Activated T-cell treated with anti-CD3 and anti-CD28 coated beads, Interleukin-2, amount 50 U/mL, for 48 hours (primary cell): Measurements from ENCODE around the gene GTF3C1.
"Not testable (repeated sequence)": the region's sequence is repeated elsewhere in the genome, so short reads cannot be mapped to it uniquely, and the experiment has no call there.

Source experiments
- DNase-seq, 2 experiments: peaks; one replicate each; pipeline ENCODE4 v3.0.0-alpha.2; 2020

GTF3C1 gene

DNA sequence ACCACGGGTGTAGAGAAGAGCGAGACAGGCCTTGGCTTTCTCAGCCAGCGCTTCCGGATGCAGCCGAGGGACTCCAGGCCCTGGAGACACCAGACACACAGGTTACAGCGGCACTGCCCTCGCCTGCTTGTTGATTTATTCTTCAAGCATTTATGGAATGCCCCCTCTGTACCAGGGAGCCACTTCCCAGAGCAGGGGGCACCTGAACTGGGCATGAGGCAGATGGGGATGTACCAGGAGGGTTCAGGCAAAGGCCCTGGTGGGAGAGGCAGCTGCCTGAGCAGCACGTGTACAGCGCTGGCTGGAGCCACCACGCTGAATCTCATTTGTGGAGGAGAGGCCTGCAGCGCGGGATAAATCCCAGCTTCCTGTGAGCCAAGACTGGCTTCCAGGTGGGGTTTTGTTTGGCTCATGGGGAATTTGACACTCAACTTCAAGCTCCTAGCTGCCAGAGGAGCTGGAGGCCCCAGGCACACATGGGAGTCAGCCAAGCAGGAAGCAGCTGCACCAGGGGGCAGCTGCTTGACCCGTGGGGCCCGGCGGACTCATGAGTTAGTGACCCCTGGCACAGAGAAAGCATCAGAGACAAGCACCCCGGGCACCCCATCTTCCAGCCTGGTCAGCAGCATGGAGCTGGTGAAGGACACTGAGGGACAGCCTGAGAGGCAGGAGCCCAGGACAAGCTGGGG is 88.1 kb downstream of the GTF3C1 start:
- no peak for DNase-seq

DNA sequence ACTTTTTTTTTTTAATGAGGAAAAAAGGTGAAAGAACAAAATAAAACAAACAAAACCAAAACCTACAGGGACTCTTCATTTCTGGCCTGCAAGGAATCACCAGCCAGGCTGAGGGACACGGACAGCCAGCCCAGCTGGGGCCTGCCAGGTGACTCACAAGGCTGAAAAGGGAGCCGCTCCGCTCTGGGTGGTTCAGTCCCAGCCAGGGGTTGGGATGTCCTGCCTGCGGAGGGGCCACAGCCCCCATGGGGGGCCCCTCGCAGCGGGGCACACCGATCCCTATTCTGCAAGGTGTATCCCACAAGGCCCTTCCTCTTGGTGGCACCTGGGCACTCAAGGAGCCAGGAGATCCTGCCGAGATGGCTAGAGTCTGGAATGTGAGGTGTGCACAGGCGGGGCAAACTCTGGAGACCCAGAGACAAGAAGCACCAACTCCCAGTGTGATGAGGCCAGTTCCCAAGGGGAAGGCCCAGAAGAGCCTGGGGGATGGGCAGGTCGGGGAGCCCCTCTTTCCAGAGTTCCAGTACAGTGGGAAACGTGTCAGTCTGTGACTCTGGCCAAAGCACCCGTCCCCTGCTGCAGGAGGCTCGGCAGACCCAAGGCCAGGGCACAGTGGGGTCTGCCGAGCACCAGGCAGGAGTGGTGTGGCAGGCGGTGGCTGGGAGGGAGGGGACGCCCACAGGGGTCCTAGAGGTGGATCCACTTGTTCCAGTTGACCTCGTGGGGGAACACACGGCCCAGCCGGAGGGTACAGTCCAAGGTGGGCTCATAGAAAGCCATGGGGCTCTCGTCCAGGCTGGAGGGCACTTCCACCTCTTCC is 88.8 kb downstream of the GTF3C1 start:
- no peak for DNase-seq

DNA sequence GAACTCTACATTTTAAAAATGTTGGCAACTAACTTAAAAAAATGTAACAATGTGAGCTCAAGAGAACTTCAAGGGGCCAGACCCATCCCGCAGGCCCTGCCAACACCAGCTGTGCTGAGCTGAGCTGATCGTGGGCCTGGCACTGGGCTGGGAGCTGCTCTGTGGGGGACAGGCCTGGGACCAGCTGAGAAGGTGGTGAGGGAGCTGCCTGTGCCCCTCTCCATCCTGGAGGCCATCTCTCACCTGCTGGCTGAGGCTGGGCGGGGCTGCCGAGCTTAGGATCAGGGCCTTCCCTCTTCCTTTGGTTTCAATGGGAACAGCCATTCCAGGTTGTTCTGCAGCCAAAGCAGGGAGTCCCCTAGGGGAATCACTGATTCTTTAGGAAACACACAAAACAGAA is 89.5 kb downstream of the GTF3C1 start:
- no peak for DNase-seq

DNA sequence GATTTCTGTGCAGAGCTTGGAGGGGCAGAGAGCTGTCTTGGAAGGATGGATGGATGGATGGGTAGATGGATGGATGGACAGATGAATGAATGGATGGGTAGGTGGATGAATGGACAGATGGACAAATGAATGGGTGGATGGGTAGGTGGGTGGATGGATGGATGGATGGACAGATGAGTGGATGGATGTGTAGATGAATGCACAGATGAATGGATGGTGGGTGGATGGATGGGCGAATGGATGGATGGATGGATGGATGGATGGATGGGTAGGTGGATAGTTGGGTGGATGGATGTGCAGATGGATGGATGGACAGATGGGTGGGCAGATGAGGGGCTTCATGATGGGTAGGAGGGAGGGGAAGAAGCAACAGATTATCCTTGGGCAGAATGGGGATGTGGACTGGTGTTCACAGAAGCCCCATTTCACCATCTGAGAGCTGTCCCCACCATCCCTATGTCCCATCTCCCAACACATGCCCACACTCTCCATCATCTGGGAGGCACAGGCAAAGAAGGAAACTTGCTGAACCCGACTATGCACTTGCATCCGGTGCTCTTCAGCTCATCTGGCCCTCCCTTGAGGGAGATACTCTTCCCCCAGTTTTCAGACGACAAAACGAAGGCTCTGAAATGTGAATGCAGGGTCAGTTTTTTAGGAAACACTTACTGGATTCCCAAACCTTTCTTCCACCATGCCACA is 90.6 kb downstream of the GTF3C1 start:
- DNase-seq, result no peak

DNA sequence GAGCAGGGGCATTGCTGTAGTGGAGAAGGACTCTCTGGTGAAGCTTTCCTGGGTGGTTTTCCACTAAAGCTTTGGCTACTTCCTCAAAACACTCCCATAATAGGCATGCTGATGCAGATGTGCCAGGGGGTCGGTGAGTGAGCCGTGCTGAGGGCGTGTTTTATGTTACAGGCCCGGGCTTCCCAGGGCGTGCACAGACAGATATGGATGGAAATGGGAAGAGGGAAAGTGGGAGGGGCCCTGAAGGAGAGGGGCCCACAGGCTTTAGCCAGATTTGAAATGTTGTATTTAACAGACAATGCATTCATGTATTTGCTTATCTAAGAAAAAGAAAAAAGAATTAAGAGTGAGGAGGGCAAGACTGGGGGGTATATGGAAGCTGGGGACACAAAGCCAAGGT is 91.5 kb downstream of the GTF3C1 start:
- DNase-seq, result no peak

DNA sequence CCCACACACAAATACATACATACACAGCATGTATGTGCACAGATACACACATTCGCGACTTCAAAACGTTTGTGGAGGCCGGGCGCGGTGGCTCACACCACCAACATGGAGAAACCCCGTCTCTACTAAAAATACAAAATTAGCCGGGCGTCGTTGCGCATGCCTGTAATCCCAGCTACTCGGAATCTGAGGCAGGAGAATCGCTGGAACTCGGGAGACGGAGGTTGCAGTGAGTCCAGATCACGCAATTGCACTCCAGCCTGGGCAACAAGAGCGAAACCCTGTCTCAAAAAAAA is 92.2 kb downstream of the GTF3C1 start:
- not testable (repeated sequence) for DNase-seq

DNA sequence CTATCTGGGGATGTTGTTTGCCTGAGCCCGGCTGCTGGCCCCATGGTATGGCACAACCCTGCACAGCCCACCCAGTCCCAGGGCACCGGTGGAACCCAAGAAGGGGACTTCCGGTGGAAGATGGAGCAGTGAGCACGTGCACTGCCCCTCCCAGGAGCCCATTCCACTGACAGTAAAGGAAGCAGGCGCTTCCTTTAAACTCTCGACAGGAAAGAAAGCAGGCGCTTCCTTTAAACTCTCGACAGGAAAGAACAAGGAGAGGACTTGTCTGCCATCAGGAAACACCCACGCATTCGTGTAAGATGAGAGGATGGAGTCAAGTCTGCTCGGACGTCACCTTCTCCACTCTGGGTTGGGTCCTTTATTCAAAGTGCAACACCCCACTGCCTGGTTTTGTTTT is 94.0 kb downstream of the GTF3C1 start:
- DNase-seq, result no peak

DNA sequence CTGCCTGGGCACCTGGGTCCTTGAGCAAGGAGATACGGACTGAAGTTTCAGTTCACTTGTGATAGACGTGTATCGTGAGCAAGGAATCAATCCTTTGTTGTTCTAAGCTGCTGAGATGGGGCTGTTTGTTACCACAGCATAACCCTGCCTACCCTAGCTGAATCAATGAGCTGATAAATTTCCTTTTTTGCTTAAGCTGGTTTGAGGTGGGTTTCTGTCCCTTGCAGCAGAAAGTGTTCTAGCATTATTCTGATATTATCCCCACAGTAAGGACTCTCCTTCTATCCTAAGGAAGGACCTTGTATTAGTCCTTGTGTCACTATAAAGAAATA is 96.3 kb downstream of the GTF3C1 start:
- DNase-seq, result no peak

DNA sequence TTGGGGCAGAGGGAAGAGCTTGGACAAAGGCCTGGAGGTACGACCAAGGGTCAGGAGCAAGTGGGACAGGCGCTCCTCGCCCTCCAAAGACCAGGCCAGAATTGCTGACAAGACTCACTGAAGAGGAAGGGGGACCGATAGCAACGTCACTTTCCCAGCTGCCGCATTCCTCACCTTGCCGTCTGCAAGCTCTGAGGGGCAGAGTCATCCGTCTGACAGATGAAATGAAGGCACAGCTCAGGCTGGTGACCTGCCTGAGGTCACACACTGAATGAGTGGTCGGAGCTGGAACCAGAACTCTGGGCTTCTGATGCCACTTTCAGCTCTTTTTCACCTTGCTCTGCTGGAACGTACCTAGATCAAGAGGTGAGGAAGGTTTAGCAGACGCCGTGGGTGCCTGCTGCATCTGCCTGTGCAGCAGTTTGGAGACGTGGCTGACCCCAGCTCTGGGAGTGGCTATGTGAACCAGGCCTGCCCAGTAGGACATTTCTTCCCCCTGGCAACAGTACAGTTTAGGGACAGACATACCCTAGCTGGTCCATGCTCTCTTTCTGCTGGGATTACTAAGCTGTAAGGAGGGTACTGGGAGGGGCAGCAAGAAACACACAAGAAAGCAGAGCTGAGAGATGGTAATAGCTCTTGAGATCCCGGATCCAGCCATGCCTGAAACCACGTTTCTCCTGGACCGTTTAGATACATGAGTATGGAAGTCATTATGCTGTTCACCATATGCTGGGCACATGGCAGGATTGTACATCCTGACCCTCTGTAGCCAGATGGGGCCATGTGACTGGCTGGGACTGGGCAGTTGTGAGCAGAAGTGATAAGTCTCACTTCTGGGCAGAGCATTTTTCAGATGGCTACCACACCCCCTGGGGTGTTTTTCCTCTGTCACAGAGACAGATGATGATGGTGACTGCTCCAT is 96.9 kb downstream of the GTF3C1 start:
- no peak for DNase-seq

DNA sequence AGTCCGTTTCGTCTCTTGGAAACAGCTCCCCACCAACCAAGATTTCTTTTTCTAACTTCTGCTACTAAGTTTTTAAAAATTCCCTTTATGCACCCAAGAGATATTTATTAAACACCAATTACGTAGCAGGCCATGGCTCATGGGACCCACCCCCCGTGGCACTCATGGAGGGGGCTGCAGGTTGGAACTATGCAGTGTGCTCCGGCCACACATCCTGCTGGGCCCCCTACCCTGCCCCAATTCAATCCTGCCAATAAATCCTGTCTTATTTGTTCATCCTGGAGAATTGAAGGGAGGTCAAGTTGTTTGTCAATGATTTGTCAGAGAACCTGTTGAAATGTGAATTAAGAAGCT is 99.5 kb downstream of the GTF3C1 start:
- no peak for DNase-seq

DNA sequence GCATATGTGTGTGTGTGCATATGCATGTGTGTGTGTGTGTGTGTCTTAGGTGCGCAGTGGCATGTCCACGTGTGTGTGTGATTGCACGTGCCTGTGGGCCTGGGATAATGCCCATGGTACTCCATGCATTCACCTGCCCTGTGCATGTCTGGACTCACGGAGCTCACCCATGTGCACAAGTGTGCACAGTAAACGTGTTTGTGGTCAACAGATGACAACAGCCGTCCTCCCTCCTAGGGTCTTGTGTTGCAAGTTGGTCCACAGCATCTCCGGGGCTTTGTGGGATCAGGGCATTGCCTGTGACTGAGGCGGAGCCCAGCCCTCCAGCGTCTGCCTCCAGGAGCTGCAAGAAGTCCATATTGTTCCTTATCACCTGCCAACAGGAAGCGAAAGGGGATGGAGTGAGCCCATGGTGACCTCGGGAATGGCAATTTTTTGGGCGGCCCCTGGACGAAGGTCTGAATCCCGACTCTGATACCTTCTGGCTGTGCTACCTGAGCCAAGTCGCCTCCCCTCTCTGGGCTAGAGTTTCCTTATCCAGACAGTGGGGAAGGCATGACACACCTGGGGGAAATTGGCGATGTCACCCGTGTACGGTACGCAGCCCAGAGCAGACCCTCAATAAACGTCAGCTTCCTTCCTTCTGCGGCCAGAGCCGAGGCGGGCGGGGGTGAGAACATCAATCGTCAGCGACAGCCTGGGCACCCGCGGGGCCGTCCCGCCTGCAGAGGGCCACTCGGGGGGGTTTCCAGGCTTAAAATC is 100.1 kb downstream of the GTF3C1 start:
- peak; percentile 84 to 86 for DNase-seq

DNA sequence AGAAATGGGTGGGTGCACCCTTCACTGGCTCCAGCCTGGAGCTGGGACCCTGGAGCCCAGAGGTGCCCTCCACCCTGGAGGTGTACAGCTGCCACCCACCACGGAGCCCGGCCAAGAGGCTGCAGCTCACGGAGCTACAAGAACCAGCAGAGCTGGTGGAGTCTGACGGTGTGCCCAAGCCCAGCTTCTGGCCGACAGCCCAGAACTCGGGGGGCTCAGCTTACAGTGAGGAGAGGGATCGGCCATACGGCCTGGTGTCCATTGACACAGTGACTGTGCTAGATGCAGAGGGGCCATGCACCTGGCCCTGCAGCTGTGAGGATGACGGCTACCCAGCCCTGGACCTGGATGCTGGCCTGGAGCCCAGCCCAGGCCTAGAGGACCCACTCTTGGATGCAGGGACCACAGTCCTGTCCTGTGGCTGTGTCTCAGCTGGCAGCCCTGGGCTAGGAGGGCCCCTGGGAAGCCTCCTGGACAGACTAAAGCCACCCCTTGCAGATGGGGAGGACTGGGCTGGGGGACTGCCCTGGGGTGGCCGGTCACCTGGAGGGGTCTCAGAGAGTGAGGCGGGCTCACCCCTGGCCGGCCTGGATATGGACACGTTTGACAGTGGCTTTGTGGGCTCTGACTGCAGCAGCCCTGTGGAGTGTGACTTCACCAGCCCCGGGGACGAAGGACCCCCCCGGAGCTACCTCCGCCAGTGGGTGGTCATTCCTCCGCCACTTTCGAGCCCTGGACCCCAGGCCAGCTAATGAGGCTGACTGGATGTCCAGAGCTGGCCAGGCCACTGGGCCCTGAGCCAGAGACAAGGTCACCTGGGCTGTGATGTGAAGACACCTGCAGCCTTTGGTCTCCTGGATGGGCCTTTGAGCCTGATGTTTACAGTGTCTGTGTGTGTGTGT is 100.9 kb downstream of the GTF3C1 start:
- DNase-seq, result no peak

DNA sequence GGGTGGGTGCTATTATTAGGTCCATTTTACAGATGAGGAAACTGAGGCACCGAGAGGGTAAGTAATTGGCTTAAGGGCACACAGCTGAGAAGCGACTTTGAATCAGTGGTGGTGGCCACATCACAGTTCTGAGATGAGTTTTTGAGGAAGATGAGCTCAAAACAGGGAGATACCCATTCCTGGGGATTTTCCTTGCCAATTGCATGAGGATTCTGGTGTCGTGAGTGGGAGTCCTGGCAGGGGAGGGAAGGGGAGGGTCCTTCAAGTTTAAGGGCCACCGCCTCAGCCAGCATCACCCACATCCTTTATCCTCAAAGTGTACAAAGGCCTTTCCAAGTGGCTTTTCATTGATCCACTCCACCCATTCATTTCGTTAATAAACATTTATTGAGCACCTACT is 102.4 kb downstream of the GTF3C1 start:
- DNase-seq, result no peak

DNA sequence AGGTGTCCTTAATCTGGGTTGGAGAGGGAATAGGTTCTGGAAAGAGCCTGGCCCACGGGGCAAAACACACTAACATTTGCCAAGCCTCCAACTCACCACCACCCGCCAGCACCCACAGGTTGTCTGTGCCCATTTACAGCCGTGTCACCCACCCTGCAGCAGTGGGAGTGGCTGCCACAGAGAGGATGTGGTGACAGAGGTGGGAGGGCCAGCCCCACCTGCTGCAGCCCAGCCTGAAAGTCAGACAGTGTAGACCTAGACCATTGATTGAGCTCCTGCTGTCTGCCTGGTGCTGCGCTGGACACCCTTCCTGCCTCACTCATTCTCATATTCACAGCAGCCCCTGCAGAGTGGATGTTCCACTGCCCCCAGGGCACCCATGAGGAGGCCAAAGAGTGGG is 103.0 kb downstream of the GTF3C1 start:
- DNase-seq, result peak; percentile 57 to 67

DNA sequence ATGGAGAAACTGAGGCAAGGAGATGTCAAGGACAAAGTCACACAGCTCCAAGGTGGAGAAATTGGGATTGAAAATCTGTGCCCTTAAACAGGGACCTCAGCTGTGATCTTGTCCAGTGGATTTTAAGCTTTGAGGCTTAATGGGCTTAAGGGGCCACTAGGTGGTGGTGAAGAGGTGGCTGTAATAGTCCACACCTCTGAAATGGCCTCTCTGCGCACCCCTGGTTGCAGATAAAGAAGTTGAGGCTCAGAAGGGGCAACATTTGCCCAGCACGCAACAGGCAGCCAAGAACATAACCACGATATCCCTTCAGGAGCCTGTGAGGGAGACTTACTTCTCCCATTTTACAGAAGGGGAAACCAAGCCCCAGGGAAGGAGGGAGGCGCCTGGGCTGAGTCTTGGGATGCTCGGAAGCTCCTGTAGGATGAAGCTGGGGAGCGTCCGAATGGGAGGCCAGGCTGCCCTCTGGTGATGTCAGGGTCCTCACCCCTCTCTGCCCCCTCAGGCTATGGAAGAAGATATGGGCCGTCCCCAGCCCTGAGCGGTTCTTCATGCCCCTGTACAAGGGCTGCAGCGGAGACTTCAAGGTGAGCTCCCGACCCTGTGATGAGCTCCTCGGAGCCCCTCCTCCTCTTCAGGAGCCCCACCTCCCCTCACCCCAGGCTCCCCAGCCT is 104.1 kb downstream of the GTF3C1 start:
- no peak for DNase-seq

DNA sequence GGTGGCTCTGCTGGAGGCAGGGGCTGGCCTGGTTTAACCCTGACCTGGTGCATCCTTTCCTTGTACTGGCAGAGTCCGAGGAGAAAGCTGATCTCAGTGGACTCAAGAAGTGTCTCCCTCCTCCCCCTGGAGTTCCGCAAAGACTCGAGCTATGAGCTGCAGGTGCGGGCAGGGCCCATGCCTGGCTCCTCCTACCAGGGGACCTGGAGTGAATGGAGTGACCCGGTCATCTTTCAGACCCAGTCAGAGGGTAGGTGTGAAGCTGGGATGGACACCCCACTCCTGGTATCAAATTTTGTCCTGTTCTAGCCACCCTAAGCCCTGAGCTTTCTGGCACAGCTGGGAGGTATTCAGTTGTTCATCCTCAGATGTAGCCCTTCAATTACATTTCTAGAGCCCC is 105.2 kb downstream of the GTF3C1 start:
- DNase-seq, result no peak

DNA sequence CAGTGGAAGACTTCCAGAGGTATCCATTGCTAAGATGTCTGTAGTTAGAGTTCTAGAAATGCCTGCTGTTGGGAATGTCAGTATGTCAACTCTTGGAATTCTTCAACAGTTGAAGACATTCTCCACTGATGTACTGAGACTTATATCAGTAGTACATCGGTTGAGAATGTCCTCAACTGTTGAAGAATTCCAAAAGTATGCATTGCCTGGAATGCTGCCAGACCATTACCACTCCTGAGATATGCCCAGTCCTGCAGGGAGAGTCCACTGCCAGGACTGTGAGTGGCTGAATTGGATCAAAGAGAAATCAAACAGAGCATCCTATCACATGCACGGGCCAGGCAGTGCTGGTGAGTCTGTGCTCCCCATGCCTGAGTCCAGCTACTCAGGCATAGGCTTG is 105.7 kb downstream of the GTF3C1 start:
- no peak for DNase-seq

DNA sequence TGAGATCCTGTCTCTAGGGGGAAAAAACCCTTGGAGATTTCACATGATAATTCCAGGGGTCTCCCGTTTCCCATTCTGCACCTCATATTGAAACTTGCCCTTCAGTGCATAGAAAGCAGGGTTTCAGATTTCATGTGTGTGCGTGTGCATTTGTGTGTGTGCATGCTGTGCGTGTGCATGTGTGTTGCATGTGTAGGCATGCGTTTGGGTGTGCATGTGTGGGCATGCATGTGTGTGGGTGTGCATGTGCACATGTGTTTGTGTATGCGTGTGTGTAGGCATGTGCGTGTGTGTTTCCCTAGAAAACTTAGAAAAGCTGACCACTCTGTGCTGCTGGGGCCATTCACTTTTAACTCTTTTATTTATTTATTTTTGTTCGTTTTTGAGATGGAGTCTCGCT is 107.7 kb downstream of the GTF3C1 start:
- no peak for DNase-seq

DNA sequence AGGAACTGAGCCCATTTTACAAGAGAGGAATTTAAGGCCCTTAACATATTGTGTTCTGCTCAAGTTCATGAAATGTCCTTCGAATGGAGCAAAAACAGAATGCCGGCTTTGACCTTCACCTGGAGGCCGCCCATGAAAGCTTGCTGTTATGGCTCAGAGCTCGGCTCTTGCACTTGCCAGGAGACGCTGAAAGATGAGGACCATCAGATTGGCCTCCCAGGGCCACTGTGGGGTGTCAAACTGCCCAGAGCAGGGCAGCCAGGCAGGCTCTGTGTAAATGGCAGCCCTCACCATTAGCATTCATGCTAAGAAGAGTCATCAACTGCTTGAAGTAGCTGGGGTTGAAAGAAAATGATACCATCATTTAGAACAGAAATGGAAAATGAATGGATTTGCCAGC is 108.4 kb downstream of the GTF3C1 start:
- DNase-seq, result no peak

DNA sequence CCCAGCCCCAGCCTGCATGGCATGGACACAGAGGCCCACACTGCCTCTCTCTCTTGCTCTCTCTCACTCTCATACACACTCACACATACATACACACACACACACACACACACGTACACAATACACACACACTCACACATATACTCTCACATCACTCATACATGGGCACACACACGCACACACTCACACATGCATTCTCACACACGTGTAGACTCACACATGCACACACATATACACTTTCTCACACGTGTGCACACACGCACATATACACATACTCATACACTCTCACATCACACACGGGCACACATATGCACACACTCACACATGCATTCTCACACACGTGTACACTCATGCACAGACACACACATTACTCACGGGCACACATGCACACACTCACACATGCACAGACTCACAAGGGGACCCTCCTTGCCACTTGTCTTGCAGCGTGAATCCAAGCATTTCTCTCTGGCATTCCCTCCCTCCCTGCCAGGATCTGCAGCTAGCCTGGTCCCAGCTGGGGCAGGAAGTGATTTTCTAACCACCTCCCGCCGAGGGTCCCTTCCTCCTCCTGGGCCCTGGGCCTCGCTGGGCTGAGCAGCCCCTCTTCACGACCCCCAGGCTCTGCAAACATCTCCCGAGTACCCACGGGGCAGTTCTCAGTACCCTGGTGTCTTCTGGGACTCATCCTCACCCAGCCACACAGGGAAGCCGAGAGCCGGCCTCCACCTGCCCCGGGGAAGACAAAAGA is 110.3 kb downstream of the GTF3C1 start:
- no peak for DNase-seq
